NCI-H69 (cell line): ENCODE measurements around the gene PSENEN.

Experiments
- DNase-seq: peaks from one replicate; lab custom pipeline; 2025; lab: John Stamatoyannopoulos, UW

The PSENEN gene

GRCh38 chr19:35733180-35734125, 12.0 kb upstream of the PSENEN start:
- DNase-seq = no peak

DNA sequence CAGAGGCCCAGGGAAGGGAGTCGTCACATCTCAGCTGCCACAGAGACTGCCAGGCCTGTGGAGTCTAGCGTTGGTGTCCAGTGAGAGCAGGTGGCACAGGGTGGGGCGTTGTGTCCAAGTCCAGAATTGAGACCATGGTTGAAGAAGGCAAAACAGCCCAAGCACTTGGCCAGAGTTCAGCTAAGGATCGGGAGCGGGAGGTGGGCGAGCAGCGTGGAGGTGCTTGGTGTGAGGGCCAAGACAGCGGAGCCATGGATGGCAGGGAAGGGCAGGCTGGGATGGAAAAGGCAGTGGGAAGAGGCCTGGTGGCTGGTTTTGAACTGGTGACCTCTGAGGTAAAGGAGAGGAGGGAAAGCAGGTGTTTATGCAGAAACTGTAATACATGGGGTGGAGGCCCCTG, 11.2 kb upstream of the PSENEN start:
- DNase-seq = no peak

DNA sequence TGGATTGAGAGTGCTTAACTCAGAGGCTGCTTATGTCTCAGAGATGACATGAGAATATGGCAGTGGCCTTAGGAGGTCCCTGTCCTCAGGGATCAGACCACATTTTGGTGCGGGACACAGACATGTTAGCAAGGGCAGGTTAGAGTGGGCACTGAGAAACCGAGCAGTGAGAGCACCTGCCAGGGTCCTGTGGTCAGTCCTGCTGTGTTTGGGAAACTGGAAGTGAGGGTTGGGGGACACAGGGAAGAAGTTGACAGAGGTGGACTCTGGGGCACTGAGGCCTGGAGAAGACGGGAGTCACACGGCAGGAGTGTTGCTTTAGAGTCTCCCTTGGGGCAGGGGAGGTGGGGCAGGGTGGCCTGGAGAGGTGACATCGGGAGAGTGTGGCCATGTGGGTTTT, 10.6 kb upstream of the PSENEN start:
- DNase-seq = no peak

DNA sequence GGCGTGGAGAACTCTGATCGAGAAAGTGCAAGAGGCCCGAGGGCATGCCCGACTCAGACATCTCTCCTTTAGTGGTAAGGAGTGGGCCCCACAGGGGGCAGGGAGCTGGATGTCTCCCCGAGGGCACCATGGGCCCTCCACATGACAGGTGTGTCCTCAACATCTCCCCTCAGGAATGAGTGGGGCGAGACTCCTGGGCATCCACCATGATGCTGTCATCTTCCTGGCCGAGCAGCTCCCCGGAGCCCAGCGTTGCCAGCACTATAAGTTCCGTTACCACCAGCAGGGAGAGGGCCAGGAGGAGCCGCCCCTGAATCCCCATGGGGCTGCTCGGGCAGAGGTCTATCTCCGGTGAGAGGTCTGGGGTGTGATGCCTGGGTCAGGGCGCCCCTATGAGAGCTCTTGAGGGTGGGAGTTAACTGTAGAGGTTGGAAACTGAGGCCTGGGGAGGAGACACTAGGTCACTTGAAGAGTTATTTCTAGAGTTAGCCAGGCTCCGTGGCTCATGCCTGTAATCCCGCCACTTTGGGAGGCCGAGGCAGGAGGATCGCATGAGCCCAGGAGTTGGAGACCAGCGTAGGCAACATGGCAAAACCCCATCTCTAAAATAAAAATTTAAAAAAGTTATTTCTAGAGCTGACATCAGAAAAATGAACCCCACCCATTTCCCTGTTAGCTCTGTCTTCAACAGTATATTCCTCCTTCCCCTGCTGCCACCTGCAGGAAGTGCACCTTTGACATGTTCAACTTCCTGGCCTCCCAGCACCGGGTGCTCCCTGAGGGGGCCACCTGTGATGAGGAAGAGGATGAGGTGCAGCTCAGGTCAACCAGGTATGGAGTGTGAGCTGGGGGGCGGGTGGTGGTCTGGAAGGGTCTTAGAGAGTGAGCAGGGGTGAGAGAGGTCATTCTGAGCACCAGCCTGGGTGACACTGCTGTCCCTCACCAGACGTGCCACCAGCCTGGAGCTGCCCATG, 8.3 kb upstream of the PSENEN start:
- peak; percentile 9 for DNase-seq

GRCh38 chr19:35738021-35738886, 7.2 kb upstream of the PSENEN start:
- DNase-seq = no peak

DNA sequence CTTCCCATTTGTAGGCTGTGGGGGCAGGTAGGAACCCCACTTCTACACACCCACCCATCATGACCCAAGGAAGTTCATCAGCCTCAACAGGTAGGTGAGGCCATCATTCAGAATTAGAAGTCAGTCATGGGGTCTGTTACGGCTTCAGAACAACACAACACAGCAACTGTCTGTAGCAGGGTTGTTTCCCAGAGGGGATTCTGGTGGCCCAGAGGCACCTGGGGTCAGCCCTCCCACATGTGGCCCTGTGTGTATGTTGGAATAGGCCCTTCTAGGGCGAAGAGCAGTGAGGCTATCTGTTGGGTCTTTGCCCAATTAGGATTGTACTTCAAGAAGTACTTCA, 6.6 kb upstream of the PSENEN start:
- no peak for DNase-seq

GRCh38 chr19:35739275-35740107, 6.0 kb upstream of the PSENEN start:
- no peak for DNase-seq

GRCh38 chr19:35740108-35740422, 5.4 kb upstream of the PSENEN start:
- DNase-seq = no peak

GRCh38 chr19:35740423-35741202, 4.8 kb upstream of the PSENEN start:
- peak; percentile 99 for DNase-seq

GRCh38 chr19:35741203-35741515, 4.3 kb upstream of the PSENEN start:
- no peak for DNase-seq

- no peak for DNase-seq
Observed at GRCh38 chr19:35742121-35742724, 3.2 kb upstream of the PSENEN start, which contains the start of gene IGFLR1. Gene IGFLR1, minus strand, starts transcription at chr19:35742452. Its CDS starts 1,272 bp downstream, at chr19:35741180.

DNA sequence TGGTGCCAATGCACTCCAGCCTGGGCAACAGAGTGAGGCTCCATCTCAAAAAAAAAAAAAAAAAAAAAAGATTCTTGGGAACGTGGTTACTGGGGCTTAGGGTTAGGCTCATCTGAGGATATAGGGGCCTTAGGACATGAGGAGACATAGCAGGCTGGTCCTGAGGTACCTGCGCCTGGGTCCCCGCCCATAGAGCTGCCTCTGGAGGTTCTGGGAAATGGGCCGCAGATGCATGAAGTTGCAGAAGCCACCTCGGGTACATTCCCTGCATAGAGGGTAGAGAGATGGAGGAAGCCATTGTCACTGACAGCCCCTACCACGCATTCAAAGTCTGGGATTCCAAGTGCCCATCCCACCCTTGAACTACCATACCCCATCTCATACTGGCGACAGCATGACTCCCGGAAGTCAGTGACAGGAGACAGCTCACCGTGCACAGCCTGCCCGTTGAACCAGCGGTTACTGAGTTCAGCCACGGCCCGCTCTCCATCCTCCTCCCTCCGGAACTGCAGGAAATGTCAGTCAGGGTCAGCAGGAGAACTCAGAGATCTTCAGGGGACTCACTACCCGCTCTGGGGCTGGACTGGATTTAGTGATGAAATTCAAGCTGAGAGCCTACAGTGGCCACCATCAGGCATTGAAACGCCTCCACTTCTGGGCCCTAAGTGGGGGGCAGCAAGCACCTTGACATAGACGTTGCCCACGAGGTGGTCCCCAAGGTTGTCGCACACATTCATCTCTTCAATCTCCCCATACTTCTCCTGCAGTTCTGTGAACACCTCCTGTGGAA, 1.6 kb upstream of the PSENEN start:
- no peak for DNase-seq

DNA sequence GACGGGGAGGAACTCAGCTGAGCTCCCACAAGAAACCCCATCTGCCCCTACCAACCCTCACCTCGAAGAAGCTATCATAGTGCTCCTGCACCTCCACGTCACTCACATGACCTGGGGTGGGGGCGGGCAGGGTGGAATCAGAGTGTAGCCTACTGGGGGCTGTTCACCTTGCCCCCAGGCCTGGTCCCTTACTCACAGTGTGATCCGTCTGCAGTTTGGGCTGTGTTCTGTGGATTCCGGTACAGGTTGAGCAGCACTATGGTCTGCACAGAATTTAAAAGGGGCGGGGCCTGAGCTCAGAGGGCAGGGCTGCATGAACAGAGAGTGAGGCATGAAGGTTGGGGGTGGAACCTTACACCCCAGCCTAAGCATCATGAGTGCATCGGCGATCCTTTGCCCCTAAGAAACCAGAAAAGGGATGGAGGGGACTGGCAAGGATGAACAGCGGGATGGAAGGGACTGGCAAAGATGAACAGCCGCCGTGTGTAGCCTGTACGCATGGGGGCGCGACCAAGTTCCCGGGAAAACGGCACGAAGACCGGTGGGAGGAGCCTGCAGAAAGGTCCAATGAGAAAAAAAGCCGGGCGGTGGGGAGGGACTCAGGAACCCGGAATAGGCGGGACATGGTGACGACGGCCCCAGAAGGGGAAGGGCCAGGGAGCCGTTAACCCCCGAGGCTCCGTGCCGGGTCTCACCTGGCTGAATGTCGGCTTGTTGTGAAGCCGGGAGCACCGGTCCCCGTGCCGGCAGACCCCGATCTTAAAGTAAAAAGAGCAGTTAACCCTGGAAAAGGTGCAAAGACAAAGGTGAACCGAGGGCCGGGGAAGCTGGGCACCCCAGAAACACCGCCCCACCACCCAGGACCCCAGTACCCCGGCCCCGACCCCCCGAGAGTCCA, 772 bp upstream of the PSENEN start:
- peak; percentile 98 for DNase-seq

DNA sequence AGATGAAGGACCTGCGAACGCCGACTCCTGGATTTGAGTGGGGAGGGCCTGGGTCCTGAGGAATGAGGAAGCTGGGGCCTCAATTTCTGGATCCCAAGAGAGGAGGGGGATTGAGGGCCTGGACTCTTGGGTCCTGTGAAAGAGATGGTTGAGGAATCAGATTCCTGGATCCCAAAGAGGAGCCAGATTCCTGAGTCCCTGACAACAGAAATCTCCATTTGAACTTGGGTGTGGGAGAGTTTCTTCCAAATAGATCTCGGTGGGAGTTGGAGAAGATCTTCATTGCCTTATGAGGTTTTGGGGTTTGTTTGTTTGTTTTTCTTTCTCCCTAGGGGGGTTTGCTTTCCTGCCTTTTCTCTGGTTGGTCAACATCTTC, 624 bp downstream of the PSENEN start:
- no peak for DNase-seq

- DNase-seq = no peak
Observed at GRCh38 chr19:35746531-35746930, 1.1 kb downstream of the PSENEN start.

GRCh38 chr19:35748106-35749020, 2.9 kb downstream of the PSENEN start, which contains the start of gene LIN37:
Gene LIN37, plus strand, starts transcription at chr19:35748576. Its CDS starts 149 bp downstream, at chr19:35748725.
- peak; percentile 100 for DNase-seq

- DNase-seq = no peak
Observed at GRCh38 chr19:35750167-35750566, 4.7 kb downstream of the PSENEN start.
